Measurements from ENCODE around the gene PAQR5.
"Not testable (repeated sequence)": the region's sequence is repeated elsewhere in the genome, so short reads cannot be mapped to it uniquely, and the experiment has no call there.

PAQR5 gene

DNA sequence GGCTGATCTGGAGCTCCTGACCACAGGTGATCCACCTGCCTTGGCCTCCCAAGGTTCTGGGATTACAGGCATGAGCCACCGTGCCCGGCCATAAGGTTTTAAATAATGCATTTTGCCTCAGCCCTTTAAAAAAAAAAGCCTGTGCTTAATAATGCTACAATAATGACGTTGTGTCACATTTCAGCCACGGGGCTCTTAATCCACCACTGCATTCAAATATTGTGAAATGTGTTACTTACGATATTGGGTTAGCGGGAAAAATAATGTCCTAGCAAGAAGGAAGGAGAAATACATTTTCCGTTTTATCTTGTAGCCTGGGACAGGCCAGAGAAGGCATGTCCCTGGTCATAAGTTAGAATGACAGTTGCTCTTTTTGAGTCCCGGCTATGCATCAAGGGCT lies 17.6 kb downstream of the PAQR5 start:
- DNase-seq (ENCODE audit: low read depth in 2 of 2) = no peak

DNA sequence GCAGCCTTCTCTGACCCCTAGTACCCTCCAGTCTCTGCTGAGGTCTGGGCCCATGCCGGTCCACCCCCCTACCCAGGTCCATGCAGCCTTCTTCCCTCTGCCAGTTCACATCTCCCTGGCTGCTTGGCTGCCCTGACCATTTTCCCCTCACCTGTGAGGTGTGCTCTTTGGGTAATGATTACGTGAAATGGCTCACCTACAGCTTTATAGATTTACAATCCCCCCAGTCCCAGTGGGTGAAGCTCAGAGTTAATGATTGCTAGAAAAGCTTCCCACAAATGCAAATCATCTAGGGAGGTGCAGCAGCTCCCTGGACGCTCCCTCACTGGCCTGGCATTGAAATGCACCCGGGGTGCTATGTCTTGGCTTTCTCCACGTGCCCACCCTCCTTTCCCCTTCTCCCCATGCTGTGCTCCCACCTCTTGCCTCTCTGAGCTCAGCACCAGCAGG lies 18.7 kb downstream of the PAQR5 start:
- DNase-seq (ENCODE audit: low read depth in 2 of 2) = no peak

DNA sequence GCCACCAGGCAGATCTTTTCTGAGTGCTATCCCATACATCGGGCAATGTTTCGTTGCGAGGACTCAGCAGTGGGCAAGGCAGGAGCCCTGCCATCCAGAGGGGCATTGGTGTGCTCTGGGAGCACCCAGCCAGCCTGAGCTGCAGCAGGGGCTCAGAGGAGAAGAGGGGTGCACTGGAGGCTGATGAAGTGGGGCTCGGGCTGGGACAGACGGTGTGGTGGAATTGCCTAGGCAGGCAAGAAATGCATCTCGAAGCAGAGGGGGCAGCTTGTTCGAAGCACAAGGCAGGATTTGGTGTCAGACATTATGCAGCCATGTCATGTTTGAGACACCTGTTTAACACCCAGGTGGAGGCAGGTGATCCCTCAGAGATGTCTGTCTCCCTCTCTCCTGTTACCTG lies 19.3 kb downstream of the PAQR5 start:
- no peak for DNase-seq (ENCODE audit: low read depth in 2 of 2)

DNA sequence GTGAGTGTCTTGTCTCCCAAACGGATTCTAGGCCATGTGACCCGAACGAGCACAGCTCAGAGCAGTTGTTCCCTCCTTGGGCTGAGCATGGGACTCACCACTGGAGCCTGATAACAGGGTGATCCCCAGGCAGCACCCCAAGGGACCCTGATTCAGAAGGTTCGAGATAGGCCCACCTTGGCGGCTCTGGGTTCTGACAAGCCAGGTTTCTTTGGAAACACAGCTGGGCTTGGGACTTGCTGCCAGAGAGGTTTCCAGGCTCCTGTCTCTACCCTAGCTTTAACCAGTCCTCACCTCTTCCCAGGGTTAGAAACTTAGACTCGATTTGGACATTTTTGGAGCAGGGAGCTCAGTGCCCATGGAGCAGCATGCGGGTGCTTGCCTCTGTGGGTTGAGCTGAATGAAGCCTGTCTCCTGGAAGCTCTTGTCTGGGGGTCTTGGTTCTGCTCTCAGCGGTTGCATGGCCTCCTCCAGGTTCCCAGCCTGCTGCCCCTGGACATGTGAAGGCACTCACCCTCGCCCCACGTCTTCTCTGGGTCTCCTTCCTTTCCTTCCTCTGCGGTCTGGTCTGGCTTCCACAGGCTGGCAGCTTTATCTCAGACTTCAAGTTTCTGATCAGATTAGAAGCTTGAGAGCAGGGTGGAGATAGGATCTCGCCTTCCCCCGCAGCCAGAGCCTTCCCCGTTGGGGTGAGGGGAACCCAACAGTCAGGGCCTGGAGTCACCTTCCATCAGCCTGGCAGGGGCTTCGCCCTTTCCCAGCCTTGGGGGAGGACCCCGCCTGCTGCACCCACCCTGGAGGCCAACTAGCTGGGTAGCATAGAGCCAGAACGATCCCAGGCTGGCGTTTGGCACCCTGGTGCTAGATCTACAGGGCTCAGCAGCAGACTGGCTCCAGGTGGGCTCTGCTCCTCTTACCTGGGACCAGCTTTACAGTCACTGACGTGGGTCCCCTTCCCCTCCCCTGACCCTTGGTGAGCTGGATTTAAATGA lies 21.0 kb downstream of the PAQR5 start:
- DNase-seq (ENCODE audit: low read depth in 2 of 2) = no peak

DNA sequence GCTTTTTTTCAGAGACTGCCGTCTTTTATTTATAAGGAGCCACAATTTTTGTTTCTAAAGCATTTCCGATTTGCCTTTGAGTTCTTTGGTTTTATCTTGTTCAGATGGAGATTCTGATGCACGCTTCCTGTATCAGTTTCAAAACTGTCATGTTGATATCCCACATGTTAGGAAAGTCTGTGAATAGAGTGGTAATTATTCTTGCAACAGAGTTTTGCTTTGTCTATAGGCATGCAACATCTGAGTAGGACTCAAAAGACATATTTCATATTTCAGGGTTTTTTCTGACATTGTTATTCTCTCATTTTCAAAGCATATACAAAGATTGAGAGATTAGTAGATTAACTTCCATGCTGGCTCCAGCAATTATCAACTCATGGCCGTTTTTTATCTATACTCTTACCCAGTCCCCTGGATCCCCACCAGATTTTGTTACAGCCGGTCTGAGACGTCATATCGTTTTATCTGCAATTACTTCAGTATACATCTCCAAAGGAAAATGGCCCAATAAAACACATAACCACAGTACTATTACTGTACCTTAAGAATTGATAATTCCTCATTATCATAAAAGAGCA lies 22.4 kb downstream of the PAQR5 start:
- no peak for DNase-seq (ENCODE audit: low read depth in 2 of 2)

DNA sequence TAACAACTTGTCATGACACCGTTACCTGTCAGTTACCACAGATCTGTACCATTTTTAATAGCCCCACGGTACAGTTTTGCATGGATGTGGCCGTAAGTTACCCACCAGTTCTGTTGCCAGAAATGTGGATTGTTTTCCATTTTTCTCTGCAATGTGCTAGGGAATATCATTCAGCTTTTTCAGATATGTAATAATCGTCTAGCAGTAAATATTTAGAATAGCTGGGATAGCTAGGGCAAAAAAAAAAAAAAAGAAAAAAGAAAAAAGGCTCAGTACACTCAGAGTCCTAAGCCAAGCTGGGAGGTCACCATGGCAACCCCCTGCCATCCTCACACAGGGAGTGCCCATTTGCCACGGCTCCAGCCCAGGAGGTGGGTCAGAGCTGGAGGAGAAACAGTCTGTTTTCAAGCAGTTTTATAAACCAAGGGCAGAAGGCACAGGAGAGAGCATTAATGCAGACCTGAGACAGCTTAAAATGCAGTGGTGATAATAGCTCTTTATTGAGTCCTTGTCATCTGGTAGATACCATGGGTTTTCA lies 25.2 kb downstream of the PAQR5 start:
- no peak for DNase-seq (ENCODE audit: low read depth in 2 of 2)

DNA sequence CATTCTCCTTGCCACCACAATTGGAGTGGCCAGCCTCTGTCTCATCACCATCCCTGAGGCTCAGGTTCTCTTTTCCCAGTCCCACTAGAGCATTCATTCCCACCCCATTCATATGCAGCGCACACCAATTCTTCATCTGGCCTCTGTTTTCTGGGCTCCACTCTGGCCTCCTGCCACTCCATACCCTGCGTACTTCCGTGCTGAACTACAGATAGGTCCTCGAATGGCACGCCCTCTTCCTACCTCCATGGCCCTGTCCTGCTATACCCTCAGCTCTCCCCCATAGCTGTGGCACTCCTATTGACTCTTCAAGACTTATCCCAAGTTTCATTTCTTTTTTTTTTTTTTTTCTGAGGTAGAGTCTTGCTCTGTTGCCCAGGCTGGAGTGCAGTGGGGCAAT lies 25.9 kb downstream of the PAQR5 start:
- no peak for DNase-seq (ENCODE audit: low read depth in 2 of 2)

DNA sequence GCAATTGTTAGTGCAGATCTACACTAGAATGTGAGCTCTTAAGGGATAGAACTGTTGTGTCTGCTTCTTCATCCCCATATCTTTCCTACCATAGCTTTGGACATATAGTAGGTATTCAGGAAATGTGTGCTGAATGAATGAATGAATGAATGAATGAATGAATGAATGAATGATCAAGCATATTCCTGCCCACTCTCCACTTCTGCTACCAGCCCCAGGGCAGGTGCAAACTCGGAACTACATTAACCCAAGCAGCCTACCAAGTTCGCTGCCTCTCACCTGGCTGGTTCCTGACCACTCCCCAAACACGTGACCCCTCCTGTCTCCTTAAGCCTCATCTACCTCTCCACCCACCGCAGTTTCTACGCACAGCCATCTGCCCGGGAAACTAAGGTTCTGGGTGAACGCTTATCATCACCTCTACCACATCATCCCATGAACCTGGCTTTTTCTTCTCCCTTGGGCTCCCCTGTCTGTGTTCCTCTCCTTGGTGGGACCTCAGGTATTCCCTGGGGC lies 26.8 kb downstream of the PAQR5 start:
- no peak for DNase-seq (ENCODE audit: low read depth in 2 of 2)

DNA sequence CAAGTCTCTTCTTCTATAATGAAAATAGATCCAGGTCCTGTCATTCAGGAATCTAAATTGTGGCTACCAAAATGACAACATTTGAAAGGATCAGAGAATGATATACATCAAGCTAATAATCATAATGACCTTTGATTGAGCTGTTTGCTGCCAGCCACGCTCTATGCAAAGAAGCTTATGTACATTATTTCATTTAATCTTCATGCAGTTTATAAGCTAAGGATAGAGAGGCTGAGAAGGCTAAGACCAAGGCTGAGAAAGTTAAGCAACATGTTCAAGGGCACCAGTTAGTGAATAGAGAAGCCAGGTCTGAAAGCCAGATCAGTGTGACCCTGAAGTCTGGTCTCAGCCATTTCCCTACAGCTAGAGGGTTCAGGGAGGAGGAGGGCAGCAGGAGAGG lies 29.4 kb downstream of the PAQR5 start:
- DNase-seq (ENCODE audit: low read depth in 2 of 2) = no peak

DNA sequence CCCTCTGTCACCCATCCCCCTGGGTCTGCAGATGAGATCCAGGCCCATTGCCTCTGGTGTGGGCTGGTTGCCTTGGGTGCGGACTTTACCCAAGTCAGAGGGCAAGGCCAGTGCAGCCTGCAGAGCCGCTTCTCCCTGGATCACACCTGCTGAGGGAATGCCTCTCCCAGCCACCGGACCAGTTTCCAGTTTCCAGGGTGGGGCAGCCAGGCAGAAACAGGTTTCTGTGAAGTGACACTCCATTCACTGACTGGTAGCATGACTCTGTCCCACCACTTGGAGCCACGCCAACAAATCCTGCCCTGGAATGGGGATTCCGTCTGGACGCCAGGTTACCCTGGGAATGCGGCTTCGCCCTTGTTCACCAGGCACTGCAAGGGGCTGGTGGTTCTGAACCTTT lies 30.0 kb downstream of the PAQR5 start:
- no peak for DNase-seq (ENCODE audit: low read depth in 2 of 2)

DNA sequence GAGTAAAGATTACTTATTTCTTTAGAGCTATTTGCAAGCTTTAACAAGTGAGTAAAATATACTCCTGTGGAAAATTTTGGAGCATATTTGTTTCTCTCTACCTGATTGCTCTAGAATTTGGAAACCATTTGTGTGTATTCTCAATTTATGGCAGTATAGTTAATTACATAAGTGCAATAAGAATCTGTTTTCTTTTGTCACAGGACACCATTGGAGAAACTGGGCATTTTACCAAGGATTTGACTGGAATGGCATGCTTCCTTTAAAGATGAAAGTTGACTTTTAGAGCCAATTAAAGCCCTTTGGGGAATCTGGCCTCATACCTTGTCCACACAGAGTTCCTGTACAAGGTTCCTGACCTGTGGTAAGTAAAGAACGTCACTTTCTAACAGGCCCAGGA lies 38.4 kb downstream of the PAQR5 start:
- no peak for DNase-seq (ENCODE audit: low read depth in 2 of 2)

DNA sequence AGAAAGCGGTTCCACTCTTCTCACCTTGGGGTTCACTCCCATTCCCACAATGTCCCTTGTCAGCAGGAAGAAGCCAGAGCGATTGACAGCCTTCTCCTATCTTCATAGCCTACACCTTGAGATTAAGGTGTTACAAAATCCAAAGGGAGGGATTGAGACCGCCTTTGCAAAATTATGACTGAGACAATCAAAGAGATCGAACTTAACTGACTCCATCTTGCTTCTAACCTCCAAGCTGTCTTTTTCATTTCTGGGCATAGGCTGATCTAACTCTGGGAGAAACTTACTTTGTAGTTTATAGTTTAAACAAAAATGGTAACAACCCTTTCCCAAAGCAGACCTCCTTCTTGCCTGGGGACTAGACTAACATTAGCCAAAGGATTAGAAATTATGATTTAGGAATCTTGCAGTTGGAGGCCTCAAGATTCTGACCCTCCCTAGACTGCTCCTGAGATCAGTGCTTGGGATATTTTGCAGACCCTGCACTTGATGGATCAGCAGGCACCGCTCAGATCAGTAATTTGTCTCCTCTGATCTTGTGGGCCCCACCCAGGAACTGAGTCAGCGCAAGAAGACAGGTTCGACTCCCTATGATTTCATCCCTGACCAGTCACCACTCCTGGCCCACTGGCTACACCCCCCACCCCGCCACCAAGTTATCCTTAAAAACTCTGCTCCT lies 40.0 kb downstream of the PAQR5 start:
- no peak for DNase-seq (ENCODE audit: low read depth in 2 of 2)

DNA sequence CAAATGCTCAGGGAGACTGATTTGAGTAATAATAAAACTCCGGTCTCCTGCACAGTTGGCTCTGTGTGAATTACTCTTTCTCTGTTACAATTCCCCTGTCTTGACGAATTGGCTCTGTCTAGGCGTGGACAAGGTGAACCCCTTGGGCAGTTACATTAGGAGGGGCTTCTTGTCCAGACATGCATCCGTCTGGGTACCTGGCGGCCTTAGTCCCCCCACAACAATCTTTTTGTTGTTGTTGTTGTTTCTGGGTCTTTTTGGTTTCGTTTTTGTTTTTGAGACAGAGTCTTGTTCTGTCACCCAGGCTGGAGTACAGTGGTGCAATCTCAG lies 40.5 kb downstream of the PAQR5 start:
- not testable (repeated sequence) for DNase-seq (ENCODE audit: low read depth in 2 of 2)

DNA sequence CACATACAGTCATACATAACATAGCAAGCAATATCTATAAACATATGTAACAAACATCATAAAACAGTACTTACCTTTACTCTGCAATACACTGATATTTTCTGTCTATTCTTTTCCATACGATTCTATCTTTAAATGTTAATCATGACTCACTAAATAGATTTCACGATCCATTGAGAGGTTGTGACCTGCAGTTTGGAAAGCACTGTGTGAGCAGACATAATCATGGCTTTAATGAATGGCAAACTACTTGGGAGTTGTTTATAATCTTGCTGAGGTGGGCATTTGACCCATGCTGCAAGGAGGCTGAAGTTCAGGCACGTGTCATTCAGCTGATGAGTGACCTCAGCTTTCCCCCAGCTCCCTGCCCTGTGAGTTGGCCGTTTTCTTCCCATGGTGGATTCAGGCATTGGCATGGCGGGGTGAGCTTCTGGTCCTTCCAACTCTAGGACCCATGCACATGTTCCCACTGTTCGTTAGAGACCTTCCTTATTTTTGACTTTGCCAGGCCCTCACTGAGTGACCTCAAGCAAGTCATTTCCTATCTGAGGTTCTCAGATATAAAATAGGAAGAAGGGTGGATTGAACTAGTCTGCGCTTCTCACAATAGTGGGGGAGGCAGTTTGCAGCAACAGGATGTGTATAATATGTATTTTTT lies 41.7 kb downstream of the PAQR5 start:
- no peak for DNase-seq (ENCODE audit: low read depth in 2 of 2)

DNA sequence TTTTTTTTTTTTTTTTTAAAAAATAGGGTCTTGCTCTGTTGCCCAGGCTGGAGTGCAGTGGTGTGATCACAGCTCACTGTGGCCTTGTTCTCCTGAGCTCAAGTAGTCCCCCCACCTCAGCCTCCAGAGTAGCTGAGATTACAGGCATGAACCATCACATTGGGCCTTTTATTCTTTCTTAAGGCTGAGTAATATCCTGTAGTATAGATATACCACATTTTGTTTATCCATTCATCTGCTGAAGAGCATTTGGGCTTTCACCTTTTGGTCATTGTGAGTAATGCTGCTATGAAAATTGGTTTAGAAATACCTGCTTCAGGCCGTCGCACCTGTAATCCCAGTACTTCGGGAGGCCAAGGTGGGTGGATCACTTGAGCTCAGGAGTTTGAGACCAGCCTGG lies 42.6 kb downstream of the PAQR5 start:
- DNase-seq (ENCODE audit: low read depth in 2 of 2) = no peak

DNA sequence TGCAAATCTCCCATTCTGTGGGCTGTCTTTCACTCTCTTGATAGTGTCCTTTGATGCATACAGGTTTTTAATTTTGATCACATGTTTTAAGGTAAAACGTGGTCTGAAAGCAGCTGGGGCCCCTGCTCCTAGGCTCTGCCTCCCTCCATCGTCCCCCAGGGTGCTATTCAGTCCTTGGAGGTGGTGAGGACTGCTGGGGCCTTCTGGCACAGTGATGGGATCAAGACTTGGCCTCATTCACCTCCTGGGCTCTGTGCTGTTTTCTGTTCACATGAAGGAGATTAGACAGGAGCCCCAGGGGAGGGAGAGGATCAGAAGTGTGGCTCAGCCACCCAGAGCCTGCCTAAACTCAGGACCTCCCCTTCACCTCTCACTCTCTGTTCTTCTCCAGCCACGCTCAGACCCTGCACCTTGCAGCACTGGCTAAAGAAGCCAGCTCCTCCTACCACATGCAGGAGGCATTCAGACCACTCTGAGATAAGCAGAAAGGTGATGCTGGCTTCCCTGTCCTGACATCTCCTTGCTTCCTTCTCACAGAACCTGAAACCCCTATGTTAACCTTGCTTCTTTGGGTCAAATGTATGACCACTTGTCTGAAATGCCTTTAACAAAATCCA lies 43.9 kb downstream of the PAQR5 start:
- DNase-seq (ENCODE audit: low read depth in 2 of 2) = no peak

DNA sequence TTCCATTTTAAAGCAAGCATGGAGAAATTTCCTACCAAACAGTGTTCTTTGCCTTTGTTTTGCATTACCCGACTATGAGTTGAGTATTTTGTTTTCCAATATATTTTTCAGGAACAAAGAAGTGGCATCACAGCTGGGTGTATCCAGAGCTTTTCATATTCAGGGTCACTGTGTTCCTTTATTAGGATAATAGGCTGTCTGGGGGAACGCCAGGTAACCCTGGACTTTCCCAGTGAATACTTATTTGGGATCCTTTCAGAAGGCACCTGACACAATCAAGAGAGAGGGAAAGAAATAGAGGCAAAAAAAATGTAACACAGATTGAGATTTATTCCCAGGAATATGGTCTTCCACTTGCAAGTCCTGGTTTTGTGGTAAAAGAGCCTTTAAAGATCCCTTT lies 44.4 kb downstream of the PAQR5 start:
- no peak for DNase-seq (ENCODE audit: low read depth in 2 of 2)

DNA sequence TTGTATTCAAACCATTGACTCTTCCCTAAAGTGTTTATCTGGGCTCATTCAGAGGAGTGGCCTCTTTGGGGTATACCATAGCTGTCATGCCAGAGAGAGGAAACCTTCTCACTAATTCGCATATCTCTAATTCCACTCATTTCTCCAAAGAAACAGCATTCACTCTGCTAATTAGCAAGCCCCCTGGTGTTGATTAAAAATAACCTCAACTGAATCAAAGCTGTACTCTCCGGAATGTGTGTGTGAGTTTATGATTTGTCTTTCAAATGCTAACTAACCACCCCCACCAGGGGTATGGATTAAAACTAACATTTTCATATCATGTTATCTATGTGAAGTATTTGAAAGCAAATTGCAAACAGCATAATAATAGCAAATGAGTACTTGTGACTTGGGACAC lies 45.5 kb downstream of the PAQR5 start:
- no peak for DNase-seq (ENCODE audit: low read depth in 2 of 2)

DNA sequence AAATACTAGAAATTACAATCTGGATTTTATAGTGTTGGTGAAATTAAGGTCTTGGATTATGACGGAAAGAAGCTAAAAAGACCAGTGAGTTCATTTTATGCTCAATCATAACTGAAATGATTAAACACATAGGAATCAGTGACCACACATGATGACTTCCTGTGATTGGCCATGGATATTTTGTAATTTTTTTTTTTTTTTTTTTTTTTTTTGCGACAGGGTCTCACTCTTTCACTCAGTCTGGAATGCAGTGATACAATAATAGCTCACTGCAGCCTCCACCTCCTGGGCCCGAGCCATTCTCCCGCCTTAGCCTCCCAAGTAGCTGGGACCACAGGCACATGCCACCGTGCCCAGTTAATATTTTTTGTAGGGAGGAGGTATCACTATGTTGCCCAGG lies 47.4 kb downstream of the PAQR5 start:
- no peak for DNase-seq (ENCODE audit: low read depth in 2 of 2)

DNA sequence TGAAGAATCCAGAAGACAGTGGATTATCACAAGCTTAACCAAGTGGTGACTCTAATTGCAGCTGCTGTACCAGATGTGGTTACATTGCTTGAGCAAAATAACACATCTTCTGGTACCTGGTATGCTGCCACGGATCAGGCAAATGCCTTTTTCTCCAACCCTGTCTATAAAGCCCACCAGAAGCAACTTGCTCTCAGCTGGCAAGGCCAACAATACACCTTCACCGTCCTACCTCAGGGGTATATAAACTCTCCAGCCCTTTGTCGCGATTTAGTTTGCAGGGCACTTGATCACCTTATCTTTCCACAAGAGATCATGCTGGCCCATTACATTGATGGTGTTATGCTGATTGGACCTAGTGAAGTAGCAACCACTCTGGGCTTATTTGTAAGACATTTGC lies 52.6 kb downstream of the PAQR5 start:
- DNase-seq (ENCODE audit: low read depth in 2 of 2) = no peak

DNA sequence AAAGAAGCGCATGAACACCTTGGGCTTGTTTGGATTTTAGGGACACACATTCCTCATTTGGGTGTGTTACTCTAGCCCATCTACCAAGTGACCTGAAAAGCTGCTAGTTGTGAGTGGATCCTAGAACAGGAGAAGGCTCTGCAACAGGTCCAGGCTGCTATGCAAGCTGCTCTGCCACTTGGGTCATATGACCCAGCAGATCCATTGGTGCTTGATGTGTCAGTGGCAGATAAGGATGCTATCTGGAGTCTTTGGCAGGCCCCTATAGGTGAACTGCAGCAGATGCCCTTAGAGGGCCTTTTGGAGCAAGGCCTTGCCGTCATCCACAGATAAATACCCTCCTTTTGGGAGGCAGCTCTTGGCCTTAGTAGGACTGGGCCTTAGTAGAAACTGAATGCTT lies 53.2 kb downstream of the PAQR5 start:
- DNase-seq (ENCODE audit: low read depth in 2 of 2) = no peak
